GM10248 (cell line): ENCODE results near the gene TTC9C.
A peak's percentile ranks its signal among the peaks of the same experiment; 100 is the strongest.

Source experiments
- CTCF ChIA-PET: fragments of 300-600 bp; sonication (Branson Sonifier 250); formaldehyde crosslinking; extraction: SDS; loops from one replicate; lab custom pipeline; 2021; ENCODE audit warnings: antibody characterized with exemption; lab: Yijun Ruan, JAX
- POLR2A ChIA-PET: fragments of 350-650 bp; sonication (Branson Sonifier 250); formaldehyde crosslinking; extraction: SDS; loops from one replicate; lab custom pipeline; 2020; ENCODE audit warnings: antibody characterized with exemption; lab: Yijun Ruan, JAX
- DNase-seq: peaks from one replicate; pipeline ENCODE4 v3.0.0; 2012; ENCODE audit errors: extremely low spot score
- CTCF ChIP-seq: IDR thresholded peaks from 2 replicates; pipeline ENCODE4 v1.5.1; 2012; ENCODE audit warnings: mild to moderate bottlenecking, low read depth; ENCODE audit errors: extremely low read depth, missing control alignments, control extremely low read depth

TTC9C gene

GRCh38 chr11:62771144-62772021, 43.1 kb downstream of the TTC9C start, which contains the start of gene TAF6L:
Gene TAF6L (plus strand): TSS chr11:62771396. CDS start chr11:62775784, 4,388 bp downstream.
- TF ChIP-seq CTCF, result no peak
- ChIA-PET CTCF (interaction anchor here (0.8 to 12.6 kb wide), 15 partner anchors 10 to 376 kb away, joined by 3 to 159 read pairs (median 4); partner anchors contain the start of genes HNRNPUL2, POLR2G, TMEM179B and ZBTB3), POLR2A (interaction anchor here (0.6 to 3.5 kb wide), 8 partner anchors 11 to 106 kb away, joined by 3 to 21 read pairs (median 8); partner anchors contain the start of genes C11orf98, CSKMT, TMEM179B and ZBTB3)
- DNase-seq, result peak; percentile 93

- DNase-seq, result no peak
- ChIA-PET POLR2A (interaction anchor here (0.7 to 1.1 kb wide), 3 partner anchors 15 to 109 kb away, joined by 3 to 8 read pairs (median 5); partner anchors contain the start of genes C11orf98 and CSKMT), CTCF (interaction anchor here (0.7 to 12.6 kb wide), 4 partner anchors 12 to 214 kb away, joined by 3 to 159 read pairs (median 3); partner anchors contain the start of genes SLC3A2 and TMEM179B)
- no peak for TF ChIP-seq CTCF
Observed at GRCh38 chr11:62774407-62774806, 46.1 kb downstream of the TTC9C start.

DNA sequence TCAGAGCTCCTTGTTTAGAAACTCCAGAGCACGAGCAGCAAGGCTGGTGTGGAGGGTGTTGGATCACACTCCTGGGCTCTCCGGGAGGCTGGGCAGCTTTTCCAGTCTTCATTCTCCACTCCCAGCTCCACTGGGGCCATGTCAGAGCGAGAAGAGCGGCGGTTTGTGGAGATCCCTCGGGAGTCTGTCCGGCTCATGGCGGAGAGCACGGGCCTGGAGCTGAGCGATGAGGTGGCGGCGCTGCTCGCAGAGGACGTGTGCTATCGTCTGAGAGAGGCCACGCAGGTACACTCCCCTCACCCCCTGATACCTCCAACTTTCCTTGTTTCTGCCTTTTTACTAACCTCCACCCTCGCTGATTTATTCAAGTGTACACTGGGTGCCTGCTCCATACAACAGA, 47.4 kb downstream of the TTC9C start:
- POLR2A ChIA-PET, result interaction anchor here (0.8 to 1.2 kb wide), 4 partner anchors 22 to 111 kb away, joined by 3 to 4 read pairs (median 4); partner anchors contain the start of genes C11orf98, CSKMT and ZBTB3
- no peak for DNase-seq
- no peak for TF ChIP-seq CTCF
- CTCF ChIA-PET, result interaction anchor here (0.8 to 12.6 kb wide), 6 partner anchors 8 to 80 kb away, joined by 3 to 159 read pairs (median 4); partner anchors contain the start of gene TMEM179B

DNA sequence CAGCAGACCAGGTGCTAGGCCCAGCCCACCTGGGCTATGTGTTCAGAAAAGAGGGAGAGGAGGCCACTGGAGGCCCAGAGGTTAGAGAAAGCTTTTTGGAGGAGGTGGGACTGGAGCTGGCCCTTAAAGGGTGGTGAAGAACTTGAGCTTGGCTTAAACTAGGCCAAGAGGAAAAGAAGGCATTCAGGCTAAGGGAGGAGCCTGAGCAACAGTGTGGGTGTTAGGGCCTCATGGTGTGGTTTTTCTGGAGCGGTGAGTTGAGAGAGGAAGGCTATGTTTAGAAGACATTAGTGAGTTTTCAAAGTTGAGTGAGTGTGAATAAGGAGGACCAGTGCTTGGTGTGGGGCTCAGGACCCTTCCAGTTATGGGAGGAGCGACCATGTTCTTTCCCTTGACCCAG, 49.1 kb downstream of the TTC9C start:
- DNase-seq, result no peak
- TF ChIP-seq CTCF, result no peak
- CTCF ChIA-PET, result interaction anchor here (1.7 to 12.6 kb wide), 3 partner anchors 9 to 17 kb away, joined by 3 to 159 read pairs (median 5); partner anchors contain the start of gene TMEM179B
- POLR2A ChIA-PET, result interaction anchor here (0.6 to 1.4 kb wide), 2 partner anchors 47 to 50 kb away, joined by 4 to 5 read pairs; no protein-coding TSS in a partner anchor

DNA sequence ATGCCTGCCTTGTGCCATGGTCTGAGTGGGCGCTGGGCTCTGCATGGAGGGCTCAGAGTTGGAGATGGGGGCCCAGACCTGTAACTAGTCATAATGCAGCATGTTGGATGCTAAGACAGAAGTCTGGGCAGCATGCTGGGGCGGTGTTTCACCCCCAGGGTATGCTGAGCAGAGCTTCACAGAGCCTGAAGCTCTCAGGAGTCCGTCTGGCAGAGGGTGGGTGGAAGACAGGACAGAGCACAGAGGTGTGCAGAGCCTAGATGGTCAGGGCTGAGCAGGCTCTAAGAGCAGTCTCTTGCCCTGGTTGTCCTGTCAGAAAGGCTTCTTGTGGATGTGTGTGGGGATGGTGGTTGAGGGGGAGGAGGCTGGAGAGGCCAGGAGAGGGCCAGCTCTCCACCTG, 50.2 kb downstream of the TTC9C start:
- ChIA-PET CTCF (interaction anchor here (1.1 to 12.6 kb wide), 3 partner anchors 8 to 33 kb away, joined by 3 to 159 read pairs (median 4); partner anchors contain the start of gene TMEM179B), POLR2A (no interaction called here)
- no peak for DNase-seq
- no peak for TF ChIP-seq CTCF

DNA sequence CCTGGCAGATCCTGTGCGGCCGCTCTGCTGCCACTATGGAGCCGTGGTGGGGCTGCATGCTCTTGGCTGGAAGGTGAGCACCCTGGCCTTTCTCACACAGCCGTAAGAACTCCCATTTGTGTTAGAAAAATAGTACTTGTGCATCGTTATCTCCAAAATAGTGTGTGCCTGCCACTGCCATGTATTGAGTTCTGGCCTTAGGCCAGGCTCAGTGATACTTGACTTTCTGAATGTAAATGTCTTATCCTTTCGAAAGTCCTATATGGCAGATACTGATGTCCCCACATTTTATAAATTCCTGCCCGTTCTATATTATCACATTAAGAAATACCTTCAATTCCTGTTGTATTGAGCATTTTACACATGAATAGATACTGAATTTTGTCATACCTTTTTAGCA, 54.5 kb downstream of the TTC9C start:
- no peak for TF ChIP-seq CTCF
- no peak for DNase-seq
- ChIA-PET POLR2A (no interaction called here), CTCF (interaction anchor here (1.8 kb wide), 1 partner anchor 79 kb away, joined by 3 read pairs; no protein-coding TSS in a partner anchor)
